Inflammatory macrophage treated with lipopolysaccharide for 4 hours (primary cell): ENCODE data around the gene PDPR.
"Not testable (repeated sequence)": the region's sequence is repeated elsewhere in the genome, so short reads cannot be mapped to it uniquely, and the experiment has no call there.

ENCODE experiments used
- DNase-seq: peaks from one replicate; pipeline ENCODE4 v3.0.0-alpha.2; 2020

Gene PDPR

DNA sequence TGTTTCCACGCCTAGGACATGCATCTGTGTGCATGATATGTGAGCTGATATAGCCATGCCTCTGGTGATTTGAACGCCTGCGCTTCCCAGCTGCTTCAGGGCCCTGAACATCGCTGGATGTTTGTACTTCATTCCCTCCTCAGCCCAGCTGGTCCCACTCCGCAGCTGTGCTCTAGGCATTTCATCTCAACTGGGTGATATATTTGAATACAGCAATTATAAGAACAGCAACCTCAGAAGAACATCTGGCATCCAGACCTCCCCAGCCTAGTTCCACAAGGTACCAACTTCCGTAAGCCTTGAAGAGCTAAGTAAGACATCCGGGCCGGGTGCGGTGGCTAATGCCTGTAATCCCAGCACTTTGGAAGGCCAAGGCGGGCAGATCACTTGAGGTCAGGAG lies 52.6 kb downstream of the PDPR start:
- not testable (repeated sequence) for DNase-seq

DNA sequence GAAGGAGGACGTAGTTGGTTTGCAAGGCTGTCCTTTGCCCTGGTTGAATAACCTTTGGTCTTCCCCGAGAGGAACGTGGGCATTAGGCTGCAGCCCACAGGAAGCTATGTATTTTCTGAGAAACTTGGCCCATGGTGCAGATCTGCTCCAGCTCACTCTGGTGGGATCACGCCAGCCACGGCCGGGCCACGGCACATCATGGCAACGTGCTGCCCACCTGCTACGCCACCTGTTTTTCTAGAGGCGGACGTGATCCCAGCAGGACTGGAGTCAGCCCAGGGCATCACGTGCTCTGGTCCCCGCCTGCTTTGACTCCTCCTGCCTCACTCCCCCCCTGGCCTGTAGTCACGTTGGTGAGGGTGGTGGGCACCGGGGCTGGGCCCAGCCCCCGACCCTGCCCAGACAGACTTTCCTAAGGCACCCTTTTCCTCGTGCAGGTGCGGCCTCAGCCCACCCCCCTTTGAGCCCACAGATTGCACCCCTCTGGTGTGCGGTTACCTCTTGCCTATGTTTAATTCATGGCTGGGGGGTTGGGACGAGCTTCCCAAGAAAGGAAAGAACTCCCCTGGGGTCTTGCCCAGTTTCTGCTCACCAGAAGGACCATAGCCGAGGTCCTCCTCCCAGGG lies 59.2 kb downstream of the PDPR start, which contains the start of gene CLEC18C:
Gene CLEC18C, plus strand, starts transcription at position 576 of the 626 bp plus-strand sequence. CDS start 492 bp downstream, outside the sequence.
- not testable (repeated sequence) for DNase-seq

DNA sequence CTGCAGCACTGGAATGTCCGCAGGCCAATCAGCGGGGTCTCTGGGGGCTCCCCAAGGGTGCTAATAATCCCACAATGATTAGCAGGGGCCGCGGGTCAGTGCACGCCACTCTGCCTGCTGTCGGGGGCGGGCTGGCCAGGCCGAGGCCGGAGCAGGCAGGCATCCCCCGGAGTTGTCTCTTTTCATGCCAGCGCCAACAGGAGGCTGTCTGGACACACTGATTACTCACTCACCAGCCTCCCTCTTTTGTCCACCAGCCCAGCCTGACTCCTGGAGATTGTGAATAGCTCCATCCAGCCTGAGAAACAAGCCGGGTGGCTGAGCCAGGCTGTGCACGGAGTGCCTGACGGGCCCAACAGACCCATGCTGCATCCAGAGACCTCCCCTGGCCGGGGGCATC lies 59.8 kb downstream of the PDPR start:
- not testable (repeated sequence) for DNase-seq

DNA sequence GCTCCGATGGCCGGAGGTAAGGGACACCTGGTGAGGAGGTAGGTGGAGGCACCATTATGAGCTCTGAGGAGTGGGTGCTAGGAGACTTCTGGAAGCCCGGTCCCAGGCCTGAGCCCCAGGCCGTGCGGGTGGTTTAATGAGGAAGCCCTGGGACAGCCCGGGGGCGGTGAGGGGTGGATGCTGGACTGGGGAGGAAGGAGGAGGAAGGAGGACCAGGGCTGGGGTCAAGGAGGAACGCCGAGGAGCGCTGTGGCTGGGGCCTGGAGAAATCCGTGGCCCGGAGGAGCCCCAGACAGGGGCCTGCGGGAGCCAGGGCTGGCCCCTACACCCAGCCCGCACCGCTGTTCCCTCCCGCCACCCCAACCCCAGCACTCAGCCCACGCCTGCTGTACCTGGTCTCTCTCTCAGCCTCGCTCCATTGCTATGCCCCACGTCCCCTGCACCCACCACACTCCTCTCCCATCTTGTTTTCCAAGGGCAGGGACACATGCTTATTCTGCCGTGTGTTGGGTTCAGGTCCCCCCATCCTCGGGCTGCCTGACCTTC lies 60.3 kb downstream of the PDPR start:
- not testable (repeated sequence) for DNase-seq

DNA sequence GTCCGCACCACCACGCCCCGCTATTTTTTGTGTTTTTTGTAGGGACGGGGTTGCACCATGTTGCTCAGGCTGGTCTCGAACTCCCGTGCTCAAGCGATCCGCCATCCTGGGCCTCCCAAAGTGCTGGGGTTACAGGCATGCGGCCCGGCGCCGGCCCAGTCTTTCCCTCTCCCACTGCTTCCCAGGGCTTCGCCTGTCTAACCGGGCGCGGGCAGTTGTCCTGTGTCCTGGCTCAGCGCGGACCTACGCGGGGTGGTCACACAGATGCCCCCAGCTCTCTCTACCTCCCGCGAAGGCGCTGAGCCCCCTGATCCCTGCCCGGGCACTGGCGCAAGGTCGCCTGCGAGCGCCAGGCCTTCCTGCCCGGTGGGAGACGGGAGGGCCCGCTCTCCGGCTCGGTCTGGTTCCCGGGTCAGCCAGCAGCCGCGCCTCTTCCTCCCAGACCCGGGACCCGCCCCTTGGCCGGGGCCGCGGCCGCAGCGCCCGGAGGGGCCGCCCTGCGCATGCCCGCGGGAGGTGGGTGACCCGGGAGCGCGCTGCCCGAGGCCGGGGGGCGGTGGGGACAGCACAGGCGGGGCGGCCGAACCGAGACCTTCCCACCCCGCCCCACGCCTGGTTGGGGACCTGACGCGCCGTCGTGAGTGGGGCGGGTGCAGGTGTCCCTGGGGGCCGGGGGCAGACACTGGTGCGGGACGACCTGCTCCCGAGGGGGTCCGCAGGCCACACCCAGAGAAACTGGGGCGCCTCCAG lies 73.9 kb downstream of the PDPR start:
- not testable (repeated sequence) for DNase-seq

DNA sequence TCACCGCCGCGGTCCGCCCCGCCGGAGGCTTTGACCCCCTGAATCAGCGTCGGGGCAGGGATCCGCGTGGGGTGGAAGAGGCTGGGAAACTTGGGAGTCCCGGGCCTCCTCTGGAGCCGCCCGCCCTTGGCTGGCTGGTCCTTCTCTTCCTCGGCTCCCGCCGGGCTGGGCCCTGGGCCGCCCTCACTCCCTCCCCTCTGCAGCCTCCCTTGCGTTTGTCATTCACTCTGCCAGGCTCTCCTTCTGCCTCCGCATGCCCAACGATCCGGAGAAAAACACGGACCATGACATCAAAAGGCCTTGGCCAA lies 74.4 kb downstream of the PDPR start:
- DNase-seq: not testable (repeated sequence)

DNA sequence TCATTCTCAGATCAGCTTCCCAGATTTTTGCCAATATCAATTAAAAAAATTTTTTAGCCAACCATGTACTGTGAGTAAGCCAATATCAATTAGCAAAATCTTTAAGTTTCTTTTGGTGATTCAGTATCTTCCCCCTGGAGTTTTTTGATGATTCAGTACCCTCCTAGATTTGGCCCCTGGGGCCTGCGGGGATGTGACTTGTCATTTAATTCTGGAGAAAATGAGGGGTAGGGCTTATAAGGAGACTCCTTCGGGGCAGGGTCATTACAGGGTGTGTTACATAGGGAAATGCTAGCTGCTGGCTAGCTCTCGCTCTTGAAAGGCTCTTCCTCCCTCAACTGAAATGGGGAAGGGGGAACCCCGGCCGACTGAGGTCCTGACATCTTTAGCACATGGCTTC lies 76.4 kb downstream of the PDPR start:
- not testable (repeated sequence) for DNase-seq

DNA sequence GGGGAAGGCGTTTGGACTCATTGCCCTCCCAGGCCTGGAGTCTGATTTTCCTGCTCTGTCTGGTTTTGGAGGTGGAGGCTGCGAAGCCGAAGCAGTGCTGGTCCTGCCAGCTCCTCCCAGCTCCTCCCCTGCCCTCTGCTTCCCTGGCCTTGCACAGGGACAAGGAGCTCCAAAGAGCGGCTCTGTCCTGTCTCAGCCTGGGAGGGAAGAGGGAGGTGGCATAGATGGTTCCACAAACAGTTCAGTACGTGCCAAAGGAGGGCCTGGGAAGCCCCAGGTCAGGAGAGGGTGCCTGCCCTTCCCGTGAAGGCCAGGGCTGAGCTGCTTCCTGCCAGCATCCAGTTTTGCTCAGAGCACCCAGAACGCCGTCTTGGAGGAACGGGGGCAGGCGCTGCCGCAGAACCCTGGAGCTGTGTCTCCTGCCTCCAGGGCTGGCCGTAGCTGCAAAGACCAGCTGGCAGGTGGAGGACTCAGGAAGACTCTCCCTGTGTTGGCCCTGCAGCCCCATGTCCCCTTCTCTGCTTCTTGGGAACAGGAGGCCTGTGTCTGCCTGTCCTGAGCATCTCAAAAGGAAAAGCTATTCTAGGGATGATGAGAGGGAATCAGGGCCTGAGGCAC lies 82.7 kb downstream of the PDPR start:
- DNase-seq: not testable (repeated sequence)

DNA sequence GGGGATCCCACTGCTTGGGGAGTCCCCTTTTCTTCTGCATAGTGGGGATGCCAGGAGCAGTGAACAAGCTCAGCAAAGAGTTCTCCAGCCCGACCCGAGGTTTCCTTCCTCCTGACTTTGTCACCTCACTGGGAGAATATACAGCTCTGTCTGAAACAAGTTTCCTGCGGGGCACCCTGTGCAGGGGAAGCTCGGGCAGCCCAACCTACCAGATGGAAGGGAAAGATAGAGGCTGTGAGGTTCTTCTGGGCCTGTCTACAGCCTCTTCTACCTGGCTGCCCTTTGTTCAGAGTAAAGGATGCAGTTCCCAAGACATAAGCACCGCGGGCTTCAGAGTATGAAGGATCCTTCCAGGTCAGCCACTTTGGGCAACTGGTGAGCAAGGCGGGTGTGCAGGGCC lies 83.5 kb downstream of the PDPR start:
- not testable (repeated sequence) for DNase-seq

DNA sequence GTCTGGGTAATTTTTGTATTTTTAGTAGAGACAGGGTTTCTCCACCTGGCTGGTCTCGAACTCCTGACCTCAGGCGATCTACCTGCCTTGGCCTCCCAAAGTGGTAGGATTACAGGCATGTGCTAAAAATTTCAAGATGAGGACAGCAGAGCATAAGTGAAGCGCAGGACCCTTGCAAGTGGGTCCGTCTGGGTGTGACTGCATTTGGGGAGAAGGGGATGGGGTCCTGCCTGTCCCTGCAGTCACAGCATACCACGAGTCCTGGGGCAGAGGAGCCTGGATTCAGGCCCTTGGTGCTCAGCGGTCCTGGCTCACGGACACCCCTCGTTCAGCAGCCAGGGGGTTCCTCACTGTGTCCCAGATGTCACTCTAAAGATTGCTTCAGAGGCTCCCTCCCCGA lies 84.1 kb downstream of the PDPR start:
- not testable (repeated sequence) for DNase-seq

DNA sequence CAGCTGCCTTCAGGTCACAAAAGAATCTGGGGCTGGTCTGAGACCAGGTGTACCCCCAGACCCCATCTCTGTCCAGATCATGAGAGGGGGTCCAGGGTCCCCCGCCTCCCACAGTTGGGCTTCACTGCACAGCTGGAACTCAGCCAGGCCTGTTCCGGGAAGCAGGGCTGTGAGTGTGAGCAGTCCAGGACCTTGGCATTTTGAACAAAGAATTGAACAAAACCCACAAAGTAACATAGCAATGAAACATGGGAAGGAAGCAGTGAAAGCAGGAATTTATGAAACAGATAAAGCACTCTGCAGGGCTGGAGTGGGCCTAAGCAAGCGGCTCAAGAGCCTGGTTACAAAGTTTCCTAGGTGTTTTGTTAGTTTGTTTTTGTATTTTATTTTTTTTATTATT lies 84.5 kb downstream of the PDPR start:
- not testable (repeated sequence) for DNase-seq

DNA sequence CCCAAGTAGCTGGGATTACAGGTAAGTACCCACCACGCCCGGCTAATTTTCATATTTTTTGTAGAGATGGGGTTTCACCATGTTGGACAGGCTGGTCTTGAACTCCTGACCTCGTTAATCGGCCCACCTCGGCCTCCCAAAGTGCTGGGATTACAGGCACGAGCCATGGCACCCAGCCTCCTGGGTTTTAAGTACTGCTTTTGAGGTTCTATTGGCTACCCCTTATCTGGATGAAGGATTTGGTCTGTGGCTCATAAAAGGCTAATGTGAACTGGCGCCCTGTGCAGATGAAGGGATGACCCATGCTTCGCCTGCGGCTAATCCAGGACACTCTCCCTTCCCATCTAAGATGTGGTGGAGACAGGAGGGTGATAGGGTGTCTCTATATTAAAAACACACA lies 85.0 kb downstream of the PDPR start:
- DNase-seq: not testable (repeated sequence)

DNA sequence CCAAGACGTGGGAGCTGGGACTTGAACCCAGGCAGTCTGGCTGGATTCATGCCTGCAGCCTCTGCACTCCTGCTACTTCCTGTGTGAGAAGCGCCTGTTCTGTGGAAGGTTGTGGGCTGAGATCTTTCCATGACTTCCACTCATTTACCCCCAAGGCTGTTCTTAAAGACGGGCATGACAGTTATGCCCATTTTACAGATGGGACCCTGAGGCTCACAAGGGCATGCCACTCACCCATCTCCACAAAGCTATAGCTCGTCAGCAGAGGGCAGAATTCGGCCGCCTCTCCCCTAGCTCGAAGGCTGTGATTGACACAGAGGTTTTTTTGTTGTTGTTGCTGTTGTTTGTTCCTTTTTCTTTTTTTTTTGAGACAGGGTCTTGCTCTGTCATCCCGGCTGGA lies 85.9 kb downstream of the PDPR start:
- not testable (repeated sequence) for DNase-seq

DNA sequence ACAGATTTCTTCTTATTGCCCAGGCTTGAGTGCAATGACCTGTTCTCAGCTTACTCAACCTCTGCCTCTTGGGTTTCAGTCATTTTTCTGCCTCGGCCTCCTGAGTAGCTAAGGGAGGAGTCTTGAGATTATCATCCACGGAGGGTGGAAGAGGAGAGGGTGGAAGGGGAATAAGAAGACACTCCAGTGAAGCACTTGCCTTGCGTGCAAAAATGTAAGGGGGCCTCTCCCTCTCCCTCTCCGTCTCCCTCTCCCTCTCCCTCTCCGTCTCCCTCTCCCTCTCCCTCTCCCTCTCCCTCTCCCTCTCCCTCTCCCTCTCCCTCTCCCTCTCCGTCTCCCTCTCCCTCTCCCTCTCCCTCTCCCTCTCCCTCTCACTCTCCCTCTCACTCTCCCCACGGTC lies 89.4 kb downstream of the PDPR start:
- not testable (repeated sequence) for DNase-seq

DNA sequence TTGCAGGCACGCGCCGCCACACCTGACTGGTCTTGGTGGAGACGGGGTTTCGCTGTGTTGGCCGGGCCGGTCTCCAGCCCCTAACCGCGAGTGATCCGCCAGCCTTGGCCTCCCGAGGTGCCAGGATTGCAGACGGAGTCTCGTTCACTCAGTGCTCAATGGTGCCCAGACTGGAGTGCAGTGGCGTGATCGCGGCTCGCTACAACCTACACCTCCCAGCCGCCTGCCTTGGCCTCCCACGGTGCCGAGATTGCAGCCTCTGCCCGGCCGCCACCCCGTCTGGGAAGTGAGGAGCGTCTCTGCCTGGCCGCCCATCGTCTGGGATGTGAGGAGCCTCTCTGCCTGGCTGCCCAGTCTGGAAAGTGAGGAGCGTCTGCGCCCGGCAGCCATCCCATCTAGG lies 89.9 kb downstream of the PDPR start:
- not testable (repeated sequence) for DNase-seq

DNA sequence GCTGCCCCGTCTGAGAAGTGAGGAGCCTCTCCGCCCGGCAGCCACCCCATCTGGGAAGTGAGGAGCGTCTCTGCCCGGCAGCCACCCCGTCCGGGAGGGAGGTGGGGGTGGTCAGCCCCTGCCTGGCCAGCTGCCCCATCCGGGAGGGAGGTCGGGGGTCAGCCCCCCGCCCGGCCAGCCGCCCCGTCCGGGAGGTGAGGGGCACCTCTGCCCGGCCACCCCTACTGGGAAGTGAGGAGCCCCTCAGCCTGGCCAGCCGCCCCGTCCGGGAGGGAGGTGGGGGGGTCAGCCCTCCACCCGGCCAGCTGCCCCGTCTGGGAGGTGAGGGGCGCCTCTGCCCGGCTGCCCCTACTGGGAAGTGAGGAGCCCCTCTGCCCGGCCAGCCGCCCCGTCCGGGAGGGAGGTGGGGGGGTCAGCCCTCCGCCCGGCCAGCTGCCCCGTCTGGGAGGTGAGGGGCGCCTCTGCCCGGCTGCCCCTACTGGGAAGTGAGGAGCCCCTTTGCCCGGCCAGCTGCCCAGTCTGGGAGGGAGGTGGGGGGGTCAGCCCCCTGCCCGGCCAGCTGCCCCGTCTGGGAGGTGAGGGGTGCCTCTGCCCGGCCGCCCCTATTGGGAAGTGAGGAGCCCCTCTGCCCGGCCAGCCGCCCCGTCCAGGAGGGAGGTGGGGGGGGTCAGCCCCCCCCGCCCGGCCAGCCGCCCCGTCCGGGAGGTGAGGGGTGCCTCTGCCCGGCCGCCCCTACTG lies 90.7 kb downstream of the PDPR start:
- not testable (repeated sequence) for DNase-seq

DNA sequence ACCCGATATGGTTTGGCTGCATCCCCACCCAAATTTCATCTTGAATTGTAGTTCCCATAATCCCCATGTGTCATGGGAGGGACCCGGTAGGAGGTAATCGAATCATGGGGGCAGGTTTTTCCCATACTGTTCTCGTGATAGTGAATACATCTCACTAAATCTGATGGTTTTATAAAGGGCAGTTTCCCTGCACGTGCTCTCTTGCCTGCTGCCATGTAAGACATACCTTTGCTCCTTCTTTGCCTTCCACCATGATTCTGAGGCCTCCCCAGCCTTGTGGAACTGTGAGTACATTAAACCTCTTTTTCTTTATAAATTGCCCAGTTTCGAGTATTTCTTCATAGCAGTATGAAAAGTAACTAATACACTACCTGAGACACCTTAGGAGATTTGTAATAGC lies 92.2 kb downstream of the PDPR start:
- not testable (repeated sequence) for DNase-seq
